Glomerular visceral epithelial cell (primary cell): ENCODE results near the gene IFT57.
A peak's percentile ranks its signal among the peaks of the same experiment; 100 is the strongest.
"Not testable (repeated sequence)": the region's sequence is repeated elsewhere in the genome, so short reads cannot be mapped to it uniquely, and the experiment has no call there.

Source experiments
- DNase-seq: peaks from one replicate; pipeline ENCODE4 v3.0.0-alpha.2; 2016; ENCODE audit errors: extremely low spot score

Gene IFT57

GRCh38 chr3:108159865-108160264 is 62.4 kb downstream of the IFT57 start:
- peak; percentile 2 for DNase-seq

GRCh38 chr3:108159105-108159504 is 63.1 kb downstream of the IFT57 start:
- DNase-seq, result no peak

- DNase-seq, result no peak
These were observed 64.0 kb downstream of the IFT57 start for GRCh38 chr3:108158251-108158650.

- no peak for DNase-seq
These were observed 65.0 kb downstream of the IFT57 start for GRCh38 chr3:108157273-108157672.

- DNase-seq, result no peak
These were observed 65.8 kb downstream of the IFT57 start for GRCh38 chr3:108156312-108156853.

- DNase-seq, result not testable (repeated sequence)
These were observed 66.6 kb downstream of the IFT57 start for GRCh38 chr3:108155642-108156041.

- peak; percentile 64 for DNase-seq
These were observed 68.7 kb downstream of the IFT57 start for GRCh38 chr3:108153451-108153981.

- DNase-seq, result no peak
These were observed 70.0 kb downstream of the IFT57 start for GRCh38 chr3:108152274-108152673.

- DNase-seq, result no peak
These were observed 72.0 kb downstream of the IFT57 start for GRCh38 chr3:108150200-108150599.

- DNase-seq, result no peak
These were observed 76.1 kb downstream of the IFT57 start for GRCh38 chr3:108146139-108146538.

GRCh38 chr3:108145578-108145977 is 76.6 kb downstream of the IFT57 start:
- no peak for DNase-seq

GRCh38 chr3:108137460-108137814 is 84.8 kb downstream of the IFT57 start:
- no peak for DNase-seq

- DNase-seq, result no peak
These were observed 85.4 kb downstream of the IFT57 start for GRCh38 chr3:108136561-108137459.

- DNase-seq, result no peak
These were observed 87.7 kb downstream of the IFT57 start for GRCh38 chr3:108134555-108134880.

- no peak for DNase-seq
These were observed 88.2 kb downstream of the IFT57 start for GRCh38 chr3:108133858-108134554.

- no peak for DNase-seq
These were observed 89.2 kb downstream of the IFT57 start for GRCh38 chr3:108133048-108133369.

- peak; percentile 9 for DNase-seq
These were observed 90.6 kb downstream of the IFT57 start for GRCh38 chr3:108131475-108132134.

GRCh38 chr3:108130701-108131474 is 91.3 kb downstream of the IFT57 start:
- peak; percentile 56 for DNase-seq

- DNase-seq, result no peak
These were observed 92.0 kb downstream of the IFT57 start for GRCh38 chr3:108130236-108130635.

- no peak for DNase-seq
These were observed 94.8 kb downstream of the IFT57 start for GRCh38 chr3:108127301-108127988.

- DNase-seq, result no peak
These were observed 95.9 kb downstream of the IFT57 start for GRCh38 chr3:108126348-108126747.
